Effector memory CD4-positive, alpha-beta T cell (primary cell): Measurements from ENCODE around the gene CHDH.

ENCODE experiments used
- DNase-seq, 3 donors: peaks; one replicate each; pipeline ENCODE4 v3.0.0-alpha.2; 2020
- H3K27ac ChIP-seq: 2 replicates; pipeline ENCODE4 v1.7.0; 2013; ENCODE audit warnings: mild to moderate bottlenecking, low read length, moderate library complexity; ENCODE audit not compliant: insufficient read depth, poor library complexity, severe bottlenecking
- H3K27me3 ChIP-seq: replicated peaks from 2 replicates; pipeline ENCODE4 v1.7.0; 2013; ENCODE audit warnings: mild to moderate bottlenecking, low read length; ENCODE audit not compliant: insufficient read depth, control insufficient read depth, poor library complexity, severe bottlenecking
- H3K36me3 ChIP-seq: 2 replicates; pipeline ENCODE4 v1.7.0; 2013; ENCODE audit warnings: mild to moderate bottlenecking, low read length, moderate library complexity; ENCODE audit not compliant: control insufficient read depth, insufficient read depth
- H3K4me1 ChIP-seq: 2 replicates; pipeline ENCODE4 v1.7.0; 2013; ENCODE audit warnings: low read length, mild to moderate bottlenecking; ENCODE audit not compliant: control insufficient read depth, insufficient read depth, poor library complexity, severe bottlenecking
- H3K4me3 ChIP-seq: 2 replicates; pipeline ENCODE4 v1.7.0; 2013; ENCODE audit warnings: low read length, low read depth, mild to moderate bottlenecking; ENCODE audit not compliant: insufficient read depth, poor library complexity, severe bottlenecking
- H3K9me3 ChIP-seq: 2 replicates; pipeline ENCODE4 v1.7.0; 2013; ENCODE audit warnings: mild to moderate bottlenecking, low read length, moderate library complexity; ENCODE audit not compliant: control insufficient read depth

The CHDH gene

GRCh38 chr3:53792866-53793265 lies 53.4 kb downstream of the CHDH start:
- H3K36me3 ChIP-seq: no peaks in the 10 kb centered on the region
- no peak overlapping the region for H3K4me3 ChIP-seq
- H3K27ac ChIP-seq: no peak overlapping the region
- no peaks in the 10 kb centered on the region for H3K9me3 ChIP-seq
- H3K27me3 ChIP-seq: peaks cover 2% of the 10 kb centered on the region
- DNase-seq: no peak
- no peaks in the 10 kb centered on the region for H3K4me1 ChIP-seq

DNA sequence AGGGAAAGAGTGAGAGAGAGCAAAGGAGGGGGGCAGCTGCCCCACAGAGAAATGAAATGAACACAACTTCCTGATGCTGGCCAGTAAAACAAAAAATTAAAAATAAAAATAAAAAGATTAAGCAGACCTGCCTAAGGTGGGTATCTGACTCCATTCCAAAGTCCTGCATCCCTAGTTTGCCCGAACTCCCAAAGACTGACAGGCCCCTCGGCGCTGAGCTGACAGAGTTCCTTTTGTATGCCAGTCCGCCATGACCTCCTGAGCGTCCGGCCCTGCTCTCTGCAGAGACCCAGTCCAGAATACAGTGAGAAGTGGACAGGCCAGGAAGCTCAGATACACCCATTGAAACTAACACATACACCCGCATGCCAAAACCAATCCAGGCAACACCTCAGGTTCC lies 54.9 kb downstream of the CHDH start:
- no peaks in the 10 kb centered on the region for H3K9me3 ChIP-seq
- no peak overlapping the region for H3K4me3 ChIP-seq
- H3K36me3 ChIP-seq: no peaks in the 10 kb centered on the region
- no peak for DNase-seq
- peaks cover 2% of the 10 kb centered on the region for H3K27me3 ChIP-seq
- H3K27ac ChIP-seq: no peak overlapping the region
- H3K4me1 ChIP-seq: no peaks in the 10 kb centered on the region

DNA sequence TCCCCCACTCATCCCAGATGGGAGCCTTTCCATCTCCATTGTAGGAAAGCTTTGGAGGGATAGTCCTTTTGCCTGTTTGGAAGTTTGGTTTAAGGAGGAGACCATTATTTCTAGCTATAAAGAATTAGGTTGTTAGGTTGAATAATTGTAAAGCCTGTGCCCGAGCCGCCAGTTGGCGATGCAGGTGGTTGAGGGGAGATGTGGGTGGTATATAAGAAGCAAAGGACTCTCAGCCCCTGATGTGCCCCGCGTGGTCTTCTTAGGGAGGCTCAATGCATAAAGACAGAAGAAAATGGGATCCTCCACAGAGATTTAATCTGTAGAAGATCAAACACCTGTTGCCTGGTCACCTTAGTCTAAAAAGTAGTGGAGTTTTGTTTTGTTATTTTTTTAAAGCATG lies 55.7 kb downstream of the CHDH start:
- H3K4me3 ChIP-seq: no peak overlapping the region
- H3K4me1 ChIP-seq: no peaks in the 10 kb centered on the region

GRCh38 chr3:53789459-53789858 lies 56.8 kb downstream of the CHDH start:
- Histone ChIP-seq H3K9me3 (no peaks in the 10 kb centered on the region), H3K4me3 (no peak overlapping the region), H3K27ac (no peak overlapping the region), H3K27me3 (peaks cover 2% of the 10 kb centered on the region), H3K36me3 (no peaks in the 10 kb centered on the region), H3K4me1 (no peaks in the 10 kb centered on the region)
- no peak for DNase-seq

More for the DNA sequence above, 55.7 kb downstream of the CHDH start:
- no peak for DNase-seq
- H3K27ac ChIP-seq: no peak overlapping the region
- no peaks in the 10 kb centered on the region for H3K36me3 ChIP-seq
- H3K27me3 ChIP-seq: peaks cover 2% of the 10 kb centered on the region
- no peaks in the 10 kb centered on the region for H3K9me3 ChIP-seq

- Histone ChIP-seq H3K36me3 (no peaks in the 10 kb centered on the region), H3K27ac (no peak overlapping the region), H3K4me3 (no peak overlapping the region), H3K4me1 (no peaks in the 10 kb centered on the region), H3K27me3 (no peaks in the 10 kb centered on the region), H3K9me3 (no peaks in the 10 kb centered on the region)
- DNase-seq: no peak
Measured at GRCh38 chr3:53788038-53788437, 58.2 kb downstream of the CHDH start.

DNA sequence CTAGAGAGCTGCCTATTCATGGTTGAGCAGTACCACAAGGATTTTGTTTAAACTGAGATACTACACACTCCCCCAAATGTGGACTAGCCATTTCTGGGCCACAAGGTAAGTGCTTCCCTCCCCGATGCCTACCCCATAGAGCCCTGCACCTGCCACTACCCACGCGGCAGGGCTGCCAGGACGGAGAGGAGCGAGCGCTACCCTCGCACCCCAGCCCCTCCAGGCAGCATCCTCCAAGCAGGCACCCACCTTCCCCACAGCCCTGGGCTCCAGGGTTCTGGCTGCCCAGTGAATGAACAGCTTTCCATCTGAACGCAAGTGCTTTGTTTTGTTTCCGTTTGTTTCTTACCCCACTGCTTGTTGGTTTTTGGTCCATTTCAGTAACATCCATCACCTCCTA lies 59.2 kb downstream of the CHDH start:
- Histone ChIP-seq H3K4me1 (no peaks in the 10 kb centered on the region), H3K27me3 (no peaks in the 10 kb centered on the region), H3K27ac (no peak overlapping the region), H3K9me3 (no peaks in the 10 kb centered on the region), H3K4me3 (no peak overlapping the region), H3K36me3 (no peaks in the 10 kb centered on the region)
- DNase-seq: no peak

GRCh38 chr3:53780806-53781205 lies 65.4 kb downstream of the CHDH start:
- no peak overlapping the region for H3K4me3 ChIP-seq
- no peaks in the 10 kb centered on the region for H3K4me1 ChIP-seq
- no peaks in the 10 kb centered on the region for H3K36me3 ChIP-seq
- DNase-seq: no peak
- no peak overlapping the region for H3K27ac ChIP-seq
- no peaks in the 10 kb centered on the region for H3K9me3 ChIP-seq
- H3K27me3 ChIP-seq: no peaks in the 10 kb centered on the region

GRCh38 chr3:53780171-53780570 lies 66.0 kb downstream of the CHDH start:
- Histone ChIP-seq H3K36me3 (no peaks in the 10 kb centered on the region), H3K27ac (no peak overlapping the region), H3K4me1 (no peaks in the 10 kb centered on the region), H3K9me3 (no peaks in the 10 kb centered on the region), H3K27me3 (no peaks in the 10 kb centered on the region), H3K4me3 (no peak overlapping the region)
- no peak for DNase-seq

GRCh38 chr3:53778153-53778552 lies 68.1 kb downstream of the CHDH start:
- Histone ChIP-seq H3K4me3 (no peak overlapping the region), H3K36me3 (no peaks in the 10 kb centered on the region), H3K4me1 (no peaks in the 10 kb centered on the region), H3K27me3 (no peaks in the 10 kb centered on the region), H3K9me3 (no peaks in the 10 kb centered on the region), H3K27ac (no peak overlapping the region)
- no peak for DNase-seq

- H3K27ac ChIP-seq: no peak overlapping the region
- H3K9me3 ChIP-seq: no peaks in the 10 kb centered on the region
- H3K4me3 ChIP-seq: no peak overlapping the region
- H3K36me3 ChIP-seq: no peaks in the 10 kb centered on the region
- no peaks in the 10 kb centered on the region for H3K27me3 ChIP-seq
- no peaks in the 10 kb centered on the region for H3K4me1 ChIP-seq
- no peak for DNase-seq
Measured at GRCh38 chr3:53777468-53777867, 68.8 kb downstream of the CHDH start.
